ENCODE measurements around the gene B3GALNT2. TPM values are rescaled to one million over a fixed set of nuclear protein-coding genes. Genes with fewer than 3 reads are reported as not detected.
A peak's percentile ranks its signal among the peaks of the same experiment; 100 is the strongest.
"Not testable (repeated sequence)": the region's sequence is repeated elsewhere in the genome, so short reads cannot be mapped to it uniquely, and the experiment has no call there.

Gene B3GALNT2
- total RNA-seq, 1 experiment from 2014 or later = 13.7 TPM

DNA sequence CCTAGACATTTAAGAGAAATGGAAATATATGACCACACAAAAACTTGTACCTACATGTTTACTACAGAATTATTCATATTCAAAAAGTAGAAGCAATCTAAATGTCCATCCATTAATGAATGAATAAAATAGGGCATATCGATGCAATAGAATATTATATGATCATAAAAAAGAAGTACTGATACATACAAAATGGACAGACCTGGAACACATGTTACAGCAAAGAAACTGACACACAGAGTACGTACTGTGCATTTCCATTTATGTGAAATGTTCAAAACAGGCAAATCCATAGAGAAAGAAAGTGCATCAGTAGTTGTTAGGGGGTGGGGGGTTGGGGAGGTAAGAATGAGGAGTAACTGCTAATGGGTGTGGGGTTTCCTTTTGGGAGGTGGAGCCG, 39.2 kb downstream of the B3GALNT2 start:
- DNase-seq (ENCODE audit: low read depth) = no peak
- in situ Hi-C loops (cut with HindIII; ENCODE audit: low pct_unique_long_range_greater_than_20kb, low sequenced_read_pairs) = no loop called here

DNA sequence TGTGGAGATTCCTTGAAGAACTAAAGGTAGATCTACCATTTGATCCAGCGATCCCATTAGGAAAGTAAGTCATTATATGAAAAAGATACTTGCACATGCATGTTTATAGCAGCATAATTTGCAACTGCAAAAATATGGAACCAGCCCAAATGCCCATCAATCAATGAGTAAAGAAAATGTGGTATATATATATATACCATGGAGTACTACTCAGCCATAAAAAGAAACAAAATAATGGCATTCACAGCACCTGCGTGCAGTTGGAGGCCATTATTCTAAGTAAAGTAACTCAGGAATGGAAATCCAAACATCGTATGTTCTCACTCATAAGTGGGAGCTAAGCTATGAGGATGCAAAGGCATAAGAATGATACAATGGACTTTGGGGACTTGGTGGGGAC, 41.4 kb downstream of the B3GALNT2 start:
- DNase-seq (ENCODE audit: low read depth); in situ Hi-C loops (cut with HindIII; ENCODE audit: low pct_unique_long_range_greater_than_20kb, low sequenced_read_pairs): not testable (repeated sequence)

DNA sequence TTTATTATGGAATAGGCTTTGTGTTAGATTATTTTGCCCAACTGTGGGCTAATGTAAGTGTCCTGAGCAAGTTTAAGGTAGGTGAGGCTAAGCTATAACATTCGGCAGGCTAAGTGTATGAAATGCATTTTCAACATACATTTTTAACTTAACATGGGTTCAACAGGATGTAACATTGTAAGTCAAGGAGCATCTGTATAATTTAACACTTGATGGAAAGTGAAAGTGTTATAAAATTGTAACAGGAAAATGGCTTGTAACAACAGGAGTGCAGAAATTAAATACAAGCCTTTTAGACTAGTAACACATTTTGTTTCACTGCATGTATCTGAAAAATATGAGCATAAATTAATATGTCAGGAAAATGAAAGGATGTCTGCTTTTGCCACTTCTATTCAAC, 42.3 kb downstream of the B3GALNT2 start:
- in situ Hi-C loops (cut with HindIII; ENCODE audit: low pct_unique_long_range_greater_than_20kb, low sequenced_read_pairs) = no loop called here
- no peak for DNase-seq (ENCODE audit: low read depth)

DNA sequence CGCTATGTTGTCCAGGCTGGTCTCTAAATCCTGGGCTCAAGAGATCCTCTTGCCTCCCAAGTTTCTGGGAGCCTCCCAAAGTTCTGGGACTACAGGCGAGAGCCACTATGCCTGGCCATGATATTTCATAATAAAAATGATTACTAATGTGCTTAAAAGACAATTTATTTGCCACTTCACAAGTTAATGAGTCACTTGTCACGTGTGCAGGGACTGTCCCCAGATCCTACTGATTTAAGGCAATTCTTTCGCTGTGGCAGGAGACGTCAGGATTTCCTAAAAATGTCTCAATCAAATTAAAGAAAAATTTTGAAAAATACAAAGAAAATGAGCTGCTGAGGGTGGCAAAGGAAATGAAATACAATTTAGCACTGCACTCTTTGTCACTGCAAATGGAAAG, 43.5 kb downstream of the B3GALNT2 start:
- in situ Hi-C loops (cut with HindIII; ENCODE audit: low pct_unique_long_range_greater_than_20kb, low sequenced_read_pairs) = no loop called here
- no peak for DNase-seq (ENCODE audit: low read depth)

DNA sequence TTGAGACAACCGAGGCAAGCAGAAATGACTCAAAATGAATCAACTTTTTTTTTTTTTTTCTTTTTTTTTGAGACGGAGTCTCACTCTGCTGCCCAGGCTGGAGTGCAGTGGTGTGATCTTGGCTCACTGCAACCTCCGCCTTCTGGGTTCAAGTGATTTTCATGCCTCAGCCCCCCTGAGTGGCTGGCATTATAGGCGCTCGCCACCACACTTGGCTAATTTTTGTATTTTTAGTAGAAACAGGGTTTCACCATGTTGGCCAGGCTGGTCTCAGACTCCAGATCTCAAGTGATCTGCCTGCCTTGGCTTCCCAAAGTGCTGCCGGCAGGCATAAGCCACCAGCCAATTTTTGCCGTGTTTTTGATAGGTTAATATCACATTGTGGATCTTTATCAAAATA, 46.4 kb downstream of the B3GALNT2 start:
- in situ Hi-C loops (cut with HindIII; ENCODE audit: low pct_unique_long_range_greater_than_20kb, low sequenced_read_pairs); DNase-seq (ENCODE audit: low read depth): not testable (repeated sequence)

DNA sequence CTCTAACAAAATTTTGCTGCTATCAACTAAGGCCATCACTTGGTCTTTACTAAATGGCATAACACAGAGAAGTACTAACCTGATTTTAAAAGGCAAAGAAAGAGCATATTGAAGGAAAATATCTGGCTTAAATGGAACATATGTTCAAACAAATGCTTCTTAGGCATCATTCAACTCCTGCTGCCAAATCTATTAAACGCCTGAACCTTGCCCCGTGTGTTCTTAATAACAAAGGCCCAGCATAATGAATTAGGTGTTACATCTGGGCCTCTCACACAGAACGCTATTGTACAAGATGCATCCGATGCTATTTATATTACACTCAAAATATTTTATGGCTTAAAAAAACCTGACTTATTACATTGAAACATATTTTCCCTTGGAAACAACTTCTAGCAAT, 48.4 kb downstream of the B3GALNT2 start:
- no peak for DNase-seq (ENCODE audit: low read depth)
- in situ Hi-C loops (cut with HindIII; ENCODE audit: low pct_unique_long_range_greater_than_20kb, low sequenced_read_pairs) = no loop called here

DNA sequence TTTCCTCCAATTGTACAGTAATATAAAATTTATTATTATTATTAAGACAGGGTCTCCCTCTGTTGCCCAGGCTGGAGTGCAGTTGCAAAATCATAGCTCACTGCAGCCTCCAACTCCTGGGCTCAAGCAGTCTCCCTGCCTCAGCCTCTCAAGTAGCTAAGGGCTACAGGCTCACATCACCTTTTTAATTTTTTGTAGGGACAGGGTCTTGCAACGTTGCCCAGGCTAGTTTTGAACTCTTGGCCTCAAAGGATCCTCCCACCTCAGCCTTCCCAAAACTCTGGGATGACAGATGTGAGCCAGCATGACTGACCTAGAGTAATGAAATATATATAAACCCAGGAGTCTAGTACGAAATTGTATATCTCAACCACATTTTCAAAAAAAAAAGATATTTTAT, 49.2 kb downstream of the B3GALNT2 start:
- in situ Hi-C loops (cut with HindIII; ENCODE audit: low pct_unique_long_range_greater_than_20kb, low sequenced_read_pairs) = no loop called here
- no peak for DNase-seq (ENCODE audit: low read depth)

DNA sequence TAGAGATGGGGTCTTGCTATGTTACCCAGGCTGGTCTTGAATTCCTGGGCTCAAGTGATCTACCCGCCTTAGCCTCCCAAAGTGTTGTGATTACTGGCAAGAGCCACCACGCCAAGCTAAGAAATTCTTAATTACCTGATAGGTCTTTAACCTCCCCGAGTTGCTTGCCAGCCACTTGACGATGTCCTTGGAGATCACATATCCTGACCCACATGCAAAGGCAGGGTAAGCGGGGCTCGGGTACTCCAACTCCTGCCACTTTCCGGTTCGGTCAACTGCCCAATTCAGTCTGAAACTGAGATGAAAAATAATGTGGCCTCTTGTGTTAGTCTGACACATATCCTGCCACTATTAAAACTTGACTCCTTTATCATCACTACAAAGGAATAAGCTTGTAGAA, 50.2 kb downstream of the B3GALNT2 start:
- DNase-seq (ENCODE audit: low read depth) = no peak
- in situ Hi-C loops (cut with HindIII; ENCODE audit: low pct_unique_long_range_greater_than_20kb, low sequenced_read_pairs) = no loop called here

DNA sequence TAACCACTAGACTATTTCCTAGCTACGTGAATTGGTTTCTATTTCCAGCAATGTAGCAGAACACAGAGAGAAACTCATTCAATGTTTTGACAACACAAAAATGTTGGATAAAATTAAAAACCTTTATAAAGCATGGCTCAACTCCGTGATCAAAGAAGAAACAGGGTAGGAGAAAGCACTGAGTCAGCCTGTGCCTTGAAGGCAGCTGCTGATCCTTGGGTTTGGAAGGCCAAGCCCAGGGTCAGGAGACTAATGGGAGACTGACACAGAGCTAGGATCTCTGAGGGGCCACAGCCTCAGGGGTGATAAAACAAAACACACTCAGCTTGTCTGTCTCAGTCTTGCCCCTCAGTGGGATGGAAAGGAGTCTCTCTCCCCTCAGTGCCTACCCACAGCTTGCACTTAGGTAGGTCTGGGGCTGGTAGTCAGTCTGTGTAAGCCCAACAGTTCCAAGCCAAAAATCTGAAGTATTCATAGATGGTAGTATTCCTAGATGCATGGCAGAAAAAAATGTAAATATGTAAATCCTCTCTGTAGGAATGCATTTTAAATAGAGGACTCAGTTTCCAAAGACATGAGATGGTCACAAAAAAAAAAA, 53.3 kb downstream of the B3GALNT2 start:
- no peak for DNase-seq (ENCODE audit: low read depth)
- in situ Hi-C loops (cut with HindIII; ENCODE audit: low pct_unique_long_range_greater_than_20kb, low sequenced_read_pairs) = no loop called here

DNA sequence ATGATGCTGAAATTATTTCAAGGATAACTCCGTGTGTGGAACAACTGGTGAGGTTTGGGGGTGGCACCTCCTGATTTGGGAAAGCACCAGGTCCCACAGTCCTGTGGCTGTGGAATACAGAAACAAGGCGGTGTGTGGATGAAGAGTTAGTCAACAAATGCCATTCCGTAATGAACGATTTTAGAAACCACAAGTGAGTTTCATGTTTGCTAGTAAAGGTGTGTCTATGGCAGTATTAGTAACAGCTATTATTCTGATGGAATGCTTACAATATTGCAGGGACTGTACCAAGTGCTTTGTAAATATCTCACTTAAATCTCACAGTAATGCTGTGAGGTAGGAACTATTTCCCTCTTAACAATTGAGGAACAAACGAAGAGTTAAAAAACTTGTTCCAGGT, 53.8 kb downstream of the B3GALNT2 start:
- DNase-seq (ENCODE audit: low read depth) = no peak
- in situ Hi-C loops (cut with HindIII; ENCODE audit: low pct_unique_long_range_greater_than_20kb, low sequenced_read_pairs) = no loop called here

DNA sequence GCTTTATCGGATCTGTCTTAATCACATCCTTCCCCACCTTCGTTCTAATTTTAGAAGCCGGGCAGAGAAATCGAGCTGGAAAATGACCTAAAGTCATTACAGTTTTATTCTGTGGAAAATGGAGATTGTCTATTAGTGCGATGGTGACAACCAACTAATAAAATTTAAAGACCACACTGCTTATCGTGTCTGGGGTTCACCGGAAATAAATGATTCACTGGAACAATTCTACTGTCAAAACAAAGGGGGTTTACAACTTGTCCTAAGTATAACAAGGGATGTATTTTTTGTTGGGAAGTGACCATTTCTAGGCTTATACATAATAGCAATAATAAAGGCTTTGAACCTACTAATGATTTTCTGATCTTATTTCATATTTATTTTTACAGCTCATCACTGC, 55.6 kb downstream of the B3GALNT2 start:
- in situ Hi-C loops (cut with HindIII; ENCODE audit: low pct_unique_long_range_greater_than_20kb, low sequenced_read_pairs) = no loop called here
- DNase-seq (ENCODE audit: low read depth) = no peak

DNA sequence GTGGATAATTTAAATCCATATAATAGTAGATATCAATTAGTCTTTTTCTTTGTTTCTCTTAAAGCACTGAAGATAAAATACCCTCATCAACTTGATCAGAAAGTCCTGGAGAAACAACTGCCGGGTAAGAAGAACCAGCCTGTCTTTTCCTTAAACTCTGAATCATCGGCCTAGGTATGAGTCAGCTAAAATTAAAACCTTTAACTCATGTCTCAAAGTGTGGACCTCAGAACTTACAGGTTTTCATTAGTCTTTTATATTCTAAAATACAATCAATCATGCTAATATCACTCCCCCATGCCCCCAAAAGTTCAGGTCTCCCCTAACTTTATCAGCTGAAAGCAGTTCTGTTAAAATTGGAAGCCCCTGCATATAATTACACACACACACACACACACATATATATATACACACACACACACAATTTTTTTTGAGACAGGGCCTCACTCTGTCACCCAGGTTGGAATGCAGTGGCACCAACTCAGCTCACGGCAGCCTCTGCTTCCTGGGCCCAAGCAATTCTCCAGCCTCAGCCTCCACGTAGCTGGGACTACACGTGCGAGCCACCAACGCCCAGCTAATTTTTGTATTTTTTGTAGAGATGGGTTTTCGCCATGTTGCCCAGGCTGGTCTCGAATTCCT, 61.3 kb downstream of the B3GALNT2 start:
- peak; percentile 50 for DNase-seq (ENCODE audit: low read depth)
- in situ Hi-C loops (cut with HindIII; ENCODE audit: low pct_unique_long_range_greater_than_20kb, low sequenced_read_pairs) = no loop called here

DNA sequence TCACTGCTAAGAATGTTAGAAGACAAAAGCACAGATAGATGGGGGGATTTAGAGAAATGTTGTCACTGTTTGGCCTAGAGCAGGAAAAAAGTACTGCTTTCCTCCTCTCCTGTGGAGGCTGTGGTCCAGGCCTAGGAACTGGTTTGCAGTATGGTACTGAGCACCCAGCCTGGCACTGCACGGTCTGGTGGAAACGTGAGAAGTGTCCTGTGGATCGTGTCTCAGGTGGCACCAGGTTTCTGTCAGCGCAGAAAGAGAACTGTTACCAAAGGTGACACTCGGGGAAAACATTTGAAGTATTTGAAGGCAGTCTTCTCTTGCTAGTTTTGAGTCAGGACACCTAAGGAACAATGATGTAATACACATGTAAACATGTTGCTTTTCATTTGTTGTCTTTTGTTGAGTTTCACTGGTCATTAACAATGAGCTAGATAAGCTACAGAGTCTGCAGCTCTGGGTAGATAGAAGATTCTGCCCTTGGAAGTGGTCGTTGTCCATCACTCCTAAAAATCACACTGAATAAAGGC, 63.0 kb downstream of the B3GALNT2 start:
- in situ Hi-C loops (cut with HindIII; ENCODE audit: low pct_unique_long_range_greater_than_20kb, low sequenced_read_pairs) = no loop called here
- no peak for DNase-seq (ENCODE audit: low read depth)

DNA sequence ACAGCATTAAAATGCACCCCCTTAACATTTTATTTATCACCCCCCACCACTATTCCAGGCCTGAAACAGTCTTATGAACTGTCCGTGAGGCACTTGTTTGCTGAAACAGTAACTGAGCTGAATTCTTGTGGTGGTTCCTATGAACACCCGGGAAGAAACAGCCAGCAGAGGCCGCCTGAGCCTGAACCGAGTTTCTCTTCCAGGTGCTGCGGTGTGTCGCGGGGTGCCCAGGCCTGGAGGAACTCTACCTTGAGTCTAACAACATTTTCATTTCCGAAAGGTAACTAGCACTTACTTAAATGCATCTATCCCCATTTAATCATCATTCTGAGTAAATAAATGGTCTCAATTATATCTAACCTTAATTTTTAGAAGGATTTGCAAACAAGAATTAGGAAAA, 70.3 kb downstream of the B3GALNT2 start:
- DNase-seq (ENCODE audit: low read depth) = no peak
- in situ Hi-C loops (cut with HindIII; ENCODE audit: low pct_unique_long_range_greater_than_20kb, low sequenced_read_pairs) = no loop called here

DNA sequence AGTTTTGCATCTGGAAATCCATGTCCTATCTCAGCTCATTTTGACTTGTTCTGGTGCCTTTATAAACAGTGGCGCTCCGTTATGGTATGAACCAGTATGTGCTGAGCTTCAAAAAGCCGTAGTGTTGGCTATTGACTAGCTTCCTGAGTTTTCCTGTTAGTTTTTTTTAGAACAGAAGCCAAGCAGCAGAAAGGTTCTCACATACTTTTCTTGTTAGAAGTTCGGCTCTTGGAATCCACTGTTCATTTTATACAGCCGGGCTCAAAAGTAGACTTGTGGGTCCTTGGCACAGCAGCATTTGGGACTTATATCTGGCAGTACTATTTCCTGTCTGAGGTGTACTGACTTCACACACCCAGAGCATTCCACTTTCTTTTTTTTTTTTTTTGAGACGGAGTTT, 73.3 kb downstream of the B3GALNT2 start:
- no peak for DNase-seq (ENCODE audit: low read depth)
- in situ Hi-C loops (cut with HindIII; ENCODE audit: low pct_unique_long_range_greater_than_20kb, low sequenced_read_pairs) = no loop called here

DNA sequence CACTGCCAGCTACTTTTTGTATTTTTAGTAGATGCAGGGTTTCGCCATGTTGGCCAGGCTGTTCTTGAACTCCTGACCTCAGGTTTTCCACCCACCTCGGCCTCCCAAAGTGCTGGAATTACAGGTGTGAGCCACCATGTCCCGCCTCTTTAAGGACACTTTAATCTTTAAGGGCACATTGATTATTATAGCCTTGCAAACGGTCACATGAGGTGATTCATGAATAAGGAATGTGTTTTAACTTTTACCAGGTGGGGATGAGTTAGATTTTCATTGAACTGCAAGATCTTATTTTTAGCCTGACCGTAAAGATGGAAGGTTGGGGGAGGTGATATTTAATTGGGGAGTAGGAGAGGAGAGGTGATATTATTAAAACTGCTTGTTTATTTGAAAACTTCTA, 75.1 kb downstream of the B3GALNT2 start:
- in situ Hi-C loops (cut with HindIII; ENCODE audit: low pct_unique_long_range_greater_than_20kb, low sequenced_read_pairs) = no loop called here
- DNase-seq (ENCODE audit: low read depth) = no peak

DNA sequence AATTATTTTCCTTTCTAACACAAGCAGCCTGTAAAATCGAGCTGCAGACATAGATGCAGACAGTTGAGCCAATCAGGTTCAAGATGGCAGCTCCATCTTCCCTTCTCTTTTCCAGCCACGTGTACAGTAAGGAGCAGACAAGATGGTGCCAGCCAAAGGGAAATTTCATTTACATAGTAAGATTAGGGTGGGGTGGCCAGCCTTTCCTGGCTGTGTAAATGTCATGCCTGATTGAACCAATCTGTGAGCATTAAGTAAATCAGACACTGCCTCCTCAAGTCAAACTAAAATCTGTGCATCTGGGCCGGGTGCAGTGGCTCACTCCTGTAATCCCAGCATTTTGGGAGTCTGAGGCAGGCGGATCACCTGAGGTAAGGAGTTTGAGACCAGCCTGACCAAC, 76.8 kb downstream of the B3GALNT2 start:
- in situ Hi-C loops (cut with HindIII; ENCODE audit: low pct_unique_long_range_greater_than_20kb, low sequenced_read_pairs) = no loop called here
- DNase-seq (ENCODE audit: low read depth) = no peak

DNA sequence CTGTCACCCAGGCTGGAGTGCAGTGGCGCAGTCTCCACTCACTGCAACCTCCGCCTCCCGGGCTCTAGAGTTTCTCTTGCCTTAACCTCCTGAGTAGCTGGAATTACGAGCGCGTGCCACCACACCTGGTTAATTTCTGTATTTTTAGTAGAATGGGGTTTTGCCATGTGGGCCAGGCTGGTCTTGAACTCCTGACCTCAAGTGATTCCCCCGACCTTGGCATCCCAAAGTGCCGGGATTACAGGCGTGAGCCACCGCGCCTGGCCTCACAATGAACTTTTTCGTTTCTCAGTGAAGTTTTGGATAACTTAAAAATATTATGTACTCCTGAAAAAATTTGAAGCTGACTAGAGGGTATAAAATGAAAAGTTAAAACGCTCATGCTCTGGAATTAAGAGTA, 77.6 kb downstream of the B3GALNT2 start:
- in situ Hi-C loops (cut with HindIII; ENCODE audit: low pct_unique_long_range_greater_than_20kb, low sequenced_read_pairs) = no loop called here
- no peak for DNase-seq (ENCODE audit: low read depth)

DNA sequence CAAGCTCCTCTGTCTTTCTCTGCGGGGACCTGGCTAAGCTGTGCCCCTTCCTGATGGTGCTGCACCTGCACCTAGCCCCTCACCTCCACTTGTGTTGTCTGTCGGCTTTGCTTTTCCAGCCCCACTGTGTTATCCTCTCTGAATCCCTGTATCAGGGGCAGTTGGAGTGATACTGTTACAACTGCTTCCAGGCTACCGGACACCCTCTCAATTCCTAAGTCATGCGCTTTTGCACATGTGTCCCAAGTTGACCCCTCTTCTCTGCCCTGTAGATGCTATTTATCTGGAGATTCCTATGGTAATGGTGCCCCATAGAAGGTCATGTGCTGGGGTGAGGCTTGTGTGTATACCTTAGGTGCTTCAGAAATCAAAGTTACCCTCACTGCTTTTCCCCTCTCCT, 78.1 kb downstream of the B3GALNT2 start:
- in situ Hi-C loops (cut with HindIII; ENCODE audit: low pct_unique_long_range_greater_than_20kb, low sequenced_read_pairs) = no loop called here
- DNase-seq (ENCODE audit: low read depth) = no peak

DNA sequence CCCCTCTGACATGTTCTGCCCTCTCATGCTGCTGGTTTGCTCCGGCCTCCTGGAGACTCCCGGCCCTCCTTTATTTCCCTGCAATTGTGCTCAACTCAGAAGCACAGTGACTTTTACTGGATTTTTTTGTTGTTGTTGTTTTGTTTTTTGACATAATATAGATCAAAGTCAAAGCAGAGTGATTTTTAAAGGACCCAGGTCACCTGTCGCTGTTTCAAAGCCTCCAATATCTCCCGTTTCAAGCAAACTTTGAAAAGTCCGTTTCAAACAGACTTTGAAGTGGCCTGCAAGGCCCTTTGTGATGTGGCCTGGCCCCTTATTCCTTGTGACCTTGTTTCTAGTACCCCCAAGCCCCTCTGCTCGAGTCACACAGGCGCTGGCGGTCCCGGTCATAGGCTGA, 78.9 kb downstream of the B3GALNT2 start:
- in situ Hi-C loops (cut with HindIII; ENCODE audit: low pct_unique_long_range_greater_than_20kb, low sequenced_read_pairs) = no loop called here
- DNase-seq (ENCODE audit: low read depth) = no peak

Data from Caki2 (cell line).